ENCODE data around the gene MUC4.

- no peak for TF ChIP-seq SIN3A (IDR thresholded peaks at IDR 0.05; ENCODE audit: borderline replicate concordance, low read depth, low read length)
- no peak for TF ChIP-seq USF1 (IDR thresholded peaks at IDR 0.05; ENCODE audit: borderline replicate concordance, low read depth)
- no peak for TF ChIP-seq RAD21 (IDR thresholded peaks at IDR 0.05; ENCODE audit: low read length)
- no peak for TF ChIP-seq CTCF (IDR thresholded peaks at IDR 0.05)
Measured at GRCh38 chr3:195727606-195728195, 84.0 kb downstream of the MUC4 start.
